ENCODE data around the gene ZFAND3.

The ZFAND3 gene

GRCh38 chr6:38159596-38159995 is 340.1 kb downstream of the ZFAND3 start:
- no peak for DNase-seq

- DNase-seq = no peak
Observed at GRCh38 chr6:38160831-38161230, 341.3 kb downstream of the ZFAND3 start.

- no peak for DNase-seq
Observed at GRCh38 chr6:38161331-38161730, 341.8 kb downstream of the ZFAND3 start.

- DNase-seq = no peak
Observed at GRCh38 chr6:38161754-38162492, 342.4 kb downstream of the ZFAND3 start.

GRCh38 chr6:38162493-38163185 is 343.1 kb downstream of the ZFAND3 start:
- no peak for DNase-seq

- DNase-seq = no peak
Observed at GRCh38 chr6:38163186-38164130, 343.9 kb downstream of the ZFAND3 start.

GRCh38 chr6:38164131-38164481 is 344.6 kb downstream of the ZFAND3 start:
- DNase-seq = no peak

GRCh38 chr6:38164671-38165108 is 345.2 kb downstream of the ZFAND3 start:
- DNase-seq = no peak

GRCh38 chr6:38166411-38167240 is 347.1 kb downstream of the ZFAND3 start:
- DNase-seq = no peak

GRCh38 chr6:38167598-38167997 is 348.1 kb downstream of the ZFAND3 start:
- no peak for DNase-seq

GRCh38 chr6:38168126-38168525 is 348.6 kb downstream of the ZFAND3 start:
- DNase-seq = no peak

GRCh38 chr6:38168699-38169098 is 349.2 kb downstream of the ZFAND3 start:
- DNase-seq = no peak

GRCh38 chr6:38169221-38169976 is 349.9 kb downstream of the ZFAND3 start:
- DNase-seq = no peak

- no peak for DNase-seq
Observed at GRCh38 chr6:38169977-38170526, 350.5 kb downstream of the ZFAND3 start.

GRCh38 chr6:38170666-38171355 is 351.3 kb downstream of the ZFAND3 start:
- no peak for DNase-seq

- DNase-seq = no peak
Observed at GRCh38 chr6:38171997-38172738, 352.6 kb downstream of the ZFAND3 start.

GRCh38 chr6:38172739-38173410 is 353.3 kb downstream of the ZFAND3 start:
- DNase-seq = no peak

GRCh38 chr6:38173909-38174308 is 354.4 kb downstream of the ZFAND3 start:
- no peak for DNase-seq

GRCh38 chr6:38174315-38174714 is 354.8 kb downstream of the ZFAND3 start:
- DNase-seq = no peak

Data from cortex of kidney (tissue), 1 donor.